ENCODE measurements around the gene GRIK1.
A peak's percentile ranks its signal among the peaks of the same experiment; 100 is the strongest.

GRIK1 gene

GRCh38 chr21:29671728-29672127 lies 268.1 kb downstream of the GRIK1 start:
- peak; percentile 18 for DNase-seq (ENCODE audit: low read depth)

- DNase-seq (ENCODE audit: low read depth), result no peak
Measured at GRCh38 chr21:29670228-29670627, 269.6 kb downstream of the GRIK1 start.

- DNase-seq (ENCODE audit: low read depth), result no peak
Measured at GRCh38 chr21:29669416-29669815, 270.4 kb downstream of the GRIK1 start.

- DNase-seq (ENCODE audit: low read depth), result no peak
Measured at GRCh38 chr21:29667651-29668050, 272.1 kb downstream of the GRIK1 start.

GRCh38 chr21:29664615-29665014 lies 275.2 kb downstream of the GRIK1 start:
- DNase-seq (ENCODE audit: low read depth), result no peak

DNA sequence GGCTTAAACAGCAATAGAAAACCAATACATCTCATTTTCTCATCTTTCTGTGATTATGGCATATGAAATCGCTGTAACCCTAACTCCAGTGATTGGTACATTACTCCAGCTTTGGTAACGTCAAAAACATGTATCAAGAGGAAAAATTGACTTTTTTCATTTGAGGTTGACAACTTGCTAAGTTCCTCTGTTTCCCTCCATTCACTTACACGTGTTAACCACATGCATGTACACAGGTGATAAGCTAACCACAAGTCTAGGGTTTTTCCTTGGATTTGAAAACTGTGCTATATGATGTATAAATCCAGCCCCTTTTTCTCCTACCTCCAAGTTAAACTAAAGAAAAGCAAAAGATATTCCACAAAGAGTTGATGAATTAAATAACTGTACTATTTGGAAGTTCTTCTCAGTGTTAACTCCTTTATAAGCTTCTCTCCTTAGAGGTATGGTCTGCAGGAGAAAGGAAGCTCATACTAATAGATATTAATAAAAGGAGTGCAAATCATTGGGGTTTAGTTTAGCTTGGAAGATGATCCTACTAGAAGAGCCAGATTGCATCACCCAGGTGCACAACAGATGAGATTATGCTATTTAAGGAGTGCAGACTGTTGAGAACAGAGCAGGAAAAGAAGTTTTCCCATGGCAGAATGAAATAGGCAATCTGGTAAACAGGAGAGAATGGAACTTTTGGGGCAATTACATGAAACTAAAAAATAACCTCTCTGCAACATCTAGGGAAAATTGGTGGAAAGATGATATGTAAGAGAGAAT lies 277.9 kb downstream of the GRIK1 start:
- no peak for DNase-seq (ENCODE audit: low read depth)

DNA sequence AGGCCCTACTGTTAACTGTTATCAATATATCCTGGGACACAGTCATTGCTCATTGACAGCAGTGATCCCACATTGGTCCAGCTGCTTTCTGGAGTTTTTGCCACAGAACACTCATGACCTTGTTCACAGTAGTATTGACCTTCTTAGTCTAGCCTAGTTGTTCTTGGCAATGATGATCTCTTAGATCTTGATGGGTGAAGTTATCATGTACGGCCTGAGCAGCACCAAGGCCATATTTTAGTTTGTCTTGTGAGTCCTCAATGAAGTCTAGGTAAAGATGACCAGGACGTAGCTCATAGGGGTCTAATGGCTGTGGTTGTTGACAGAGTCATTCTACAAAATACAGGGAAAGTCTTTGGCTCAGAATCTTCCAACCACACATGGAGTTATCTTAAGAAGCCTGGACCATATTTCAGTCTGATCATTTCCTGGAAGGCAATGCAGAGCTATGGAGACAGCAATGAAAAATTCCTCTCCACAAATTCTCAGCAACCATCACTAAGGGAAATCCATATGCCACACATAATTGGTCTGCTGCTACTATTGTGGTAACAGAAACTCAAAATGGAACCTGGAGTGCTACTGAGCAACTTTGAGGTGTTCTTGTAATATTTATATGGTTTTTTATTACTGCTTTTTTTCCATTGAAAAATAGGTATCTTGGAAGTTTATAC lies 279.6 kb downstream of the GRIK1 start:
- no peak for DNase-seq (ENCODE audit: low read depth)

GRCh38 chr21:29658934-29659203 lies 280.9 kb downstream of the GRIK1 start:
- DNase-seq (ENCODE audit: low read depth), result no peak

DNA sequence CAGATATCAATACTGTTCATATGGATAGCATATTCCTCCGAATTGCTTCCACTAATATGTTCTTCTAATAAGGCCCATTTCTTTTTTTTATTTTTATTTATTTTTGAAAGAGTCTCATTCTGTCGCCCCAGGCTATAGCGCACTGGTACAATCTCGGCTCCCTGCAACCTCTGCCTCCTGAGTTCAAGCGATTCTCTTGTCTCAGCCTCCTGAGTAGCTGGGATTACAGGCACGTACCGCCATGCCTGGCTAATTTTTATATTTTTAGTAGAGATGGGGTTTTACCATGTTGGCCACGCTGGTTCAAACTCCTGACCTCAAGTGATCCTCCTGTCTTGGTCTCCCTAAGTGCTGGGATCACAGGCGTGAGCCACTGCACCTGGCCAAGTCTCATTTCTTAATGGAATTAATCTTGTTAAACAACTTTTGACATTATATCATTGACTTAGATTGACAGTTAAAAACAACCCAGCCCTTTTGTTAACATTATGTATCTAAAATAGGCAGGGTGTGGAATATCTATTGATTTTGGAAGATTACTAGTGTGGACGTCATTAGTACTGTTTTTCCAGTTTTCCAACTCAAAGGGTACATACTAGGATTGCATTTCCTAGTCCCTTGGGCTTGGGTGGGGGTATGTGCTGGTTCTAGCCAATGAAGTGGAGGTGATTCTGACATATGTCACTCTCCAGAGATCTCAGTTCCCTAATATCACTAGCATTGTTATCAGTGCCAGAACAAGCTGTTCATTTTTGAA lies 281.4 kb downstream of the GRIK1 start:
- no peak for DNase-seq (ENCODE audit: low read depth)

- DNase-seq (ENCODE audit: low read depth), result no peak
Measured at GRCh38 chr21:29657240-29657989, 282.4 kb downstream of the GRIK1 start.

- peak; percentile 40 for DNase-seq (ENCODE audit: low read depth)
Measured at GRCh38 chr21:29656504-29657239, 283.1 kb downstream of the GRIK1 start.

GRCh38 chr21:29655577-29655976 lies 284.2 kb downstream of the GRIK1 start:
- no peak for DNase-seq (ENCODE audit: low read depth)

- no peak for DNase-seq (ENCODE audit: low read depth)
Measured at GRCh38 chr21:29654855-29655254, 284.9 kb downstream of the GRIK1 start.

GRCh38 chr21:29654203-29654602 lies 285.6 kb downstream of the GRIK1 start:
- DNase-seq (ENCODE audit: low read depth), result no peak

- no peak for DNase-seq (ENCODE audit: low read depth)
Measured at GRCh38 chr21:29650523-29651022, 289.2 kb downstream of the GRIK1 start.

DNA sequence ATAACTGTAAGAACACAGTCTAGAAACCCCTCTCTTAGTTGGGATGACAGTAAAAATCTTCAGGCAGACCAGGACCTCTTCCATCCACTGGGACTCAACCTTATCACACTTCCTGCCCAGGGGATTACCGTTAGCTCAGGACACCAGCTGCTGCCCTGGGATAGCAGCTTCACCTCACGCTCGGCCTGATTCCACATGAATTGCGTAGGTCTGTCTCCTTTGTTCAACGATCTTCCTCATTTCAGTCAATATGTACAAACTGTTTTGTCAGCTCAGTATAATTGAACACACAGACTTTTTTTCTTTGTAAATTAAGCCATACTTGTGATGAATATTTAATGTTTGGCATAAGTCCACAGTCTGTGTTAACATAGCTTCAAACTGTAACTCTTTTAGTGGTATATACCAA lies 290.4 kb downstream of the GRIK1 start:
- DNase-seq (ENCODE audit: low read depth), result peak; percentile 79

- DNase-seq (ENCODE audit: low read depth), result no peak
Measured at GRCh38 chr21:29648710-29649240, 291.0 kb downstream of the GRIK1 start.

- no peak for DNase-seq (ENCODE audit: low read depth)
Measured at GRCh38 chr21:29647353-29647781, 292.4 kb downstream of the GRIK1 start.

- DNase-seq (ENCODE audit: low read depth), result no peak
Measured at GRCh38 chr21:29645666-29646553, 293.9 kb downstream of the GRIK1 start.

DNA sequence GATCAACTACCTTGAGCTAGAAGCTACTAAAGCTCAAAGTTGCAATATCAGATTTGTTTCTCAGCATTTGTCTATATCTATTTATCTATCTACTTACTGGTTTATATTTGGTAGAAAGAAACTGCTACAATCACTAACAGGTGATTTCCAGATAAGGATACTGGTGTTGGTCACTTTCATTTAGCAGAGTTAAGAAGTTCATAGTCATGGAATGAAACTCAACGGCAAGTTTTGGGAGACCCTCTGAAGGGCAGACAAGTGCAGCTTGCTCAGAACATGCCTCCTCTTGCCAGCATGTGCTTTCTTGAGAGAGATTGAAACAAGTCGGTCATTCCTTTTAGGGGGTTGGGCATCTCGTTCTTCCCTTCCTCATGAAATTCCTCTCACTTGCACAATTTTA lies 296.5 kb downstream of the GRIK1 start:
- no peak for DNase-seq (ENCODE audit: low read depth)

All from CMK (cell line).